Measurements from ENCODE around the gene MAN1C1.

MAN1C1 gene

GRCh38 chr1:25765136-25765922, 148.7 kb downstream of the MAN1C1 start:
- DNase-seq (ENCODE audit: low spot score) = no peak

DNA sequence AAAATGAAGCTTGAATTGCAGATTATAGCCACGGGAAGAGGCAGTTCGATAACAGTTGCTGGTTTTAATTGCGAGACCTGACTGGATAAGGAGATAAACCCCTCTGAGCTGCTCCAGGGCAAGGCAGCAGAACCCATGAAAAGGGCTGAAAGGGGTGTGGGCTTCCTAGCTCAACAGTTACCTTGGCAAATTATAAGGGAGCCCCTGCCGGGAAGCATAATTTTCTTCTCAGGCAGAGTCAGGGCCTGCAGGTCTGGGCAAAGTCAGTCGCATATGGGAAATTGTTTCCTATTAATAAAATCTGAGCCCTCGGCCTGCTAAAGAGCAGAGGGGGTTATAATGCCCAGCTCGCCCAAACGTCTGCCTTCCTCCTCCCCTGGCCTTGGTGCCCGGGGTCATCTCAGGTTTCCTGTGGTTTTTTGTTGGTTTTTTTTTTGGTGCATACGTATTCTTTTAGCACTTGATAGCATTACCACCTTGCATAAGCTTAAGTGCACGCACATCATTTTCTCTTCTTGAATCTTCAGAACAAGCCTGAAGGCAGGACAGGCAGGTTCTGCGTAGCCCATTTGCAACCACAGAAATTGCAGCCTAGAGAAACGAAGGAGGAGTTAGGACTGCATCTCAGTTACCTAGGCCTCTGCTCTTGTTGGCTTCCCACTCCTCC, 149.5 kb downstream of the MAN1C1 start:
- no peak for DNase-seq (ENCODE audit: low spot score)

DNA sequence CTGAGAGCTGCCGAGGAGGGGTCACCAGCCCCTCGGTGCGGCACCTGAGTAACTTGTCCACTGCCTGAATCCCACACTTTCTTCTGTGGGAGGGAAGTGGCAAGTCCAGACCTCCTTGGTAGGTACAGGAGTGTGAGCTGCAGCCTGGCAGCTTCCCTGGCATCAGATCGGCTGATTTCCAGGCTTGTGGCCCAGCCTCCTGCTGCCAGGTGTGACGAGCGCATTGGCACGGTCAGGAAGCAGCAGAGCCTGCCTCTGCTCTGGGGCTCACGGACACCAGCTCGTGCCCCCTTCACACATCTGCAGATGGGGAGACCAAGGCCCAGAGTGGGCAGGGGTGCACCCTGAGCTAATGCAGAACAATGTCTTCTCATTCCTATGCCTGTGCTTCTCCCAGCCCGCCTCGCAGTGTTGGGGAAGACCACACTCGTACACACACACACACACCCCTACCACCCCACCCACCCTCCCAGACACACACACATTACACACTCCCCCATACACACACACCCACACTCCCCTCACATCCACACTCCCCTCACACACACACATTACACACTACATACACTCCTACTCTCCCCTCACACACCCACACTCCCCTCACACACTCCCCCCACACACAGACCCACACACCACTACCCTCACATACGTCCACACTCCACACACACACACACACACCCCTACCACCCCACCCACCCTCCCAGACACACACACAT, 150.3 kb downstream of the MAN1C1 start:
- DNase-seq (ENCODE audit: low spot score) = no peak

DNA sequence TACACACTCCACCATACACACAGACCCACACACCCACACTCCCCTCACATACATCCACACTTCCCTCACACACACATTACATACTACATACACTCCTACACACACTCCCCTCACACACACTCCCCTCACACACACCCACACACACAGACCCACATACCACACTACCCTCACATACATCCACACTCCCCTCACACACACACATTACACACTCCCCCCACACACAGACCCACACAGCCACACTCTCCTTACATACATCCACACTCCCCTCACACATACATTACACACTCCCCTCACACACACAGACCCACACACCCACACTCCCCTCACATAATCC, 150.8 kb downstream of the MAN1C1 start:
- DNase-seq (ENCODE audit: low spot score) = no peak

- no peak for DNase-seq (ENCODE audit: low spot score)
Measured at GRCh38 chr1:25768999-25769398, 152.4 kb downstream of the MAN1C1 start.

GRCh38 chr1:25769625-25770383, 153.2 kb downstream of the MAN1C1 start:
- no peak for DNase-seq (ENCODE audit: low spot score)

- no peak for DNase-seq (ENCODE audit: low spot score)
Measured at GRCh38 chr1:25770541-25771220, 154.1 kb downstream of the MAN1C1 start.

DNA sequence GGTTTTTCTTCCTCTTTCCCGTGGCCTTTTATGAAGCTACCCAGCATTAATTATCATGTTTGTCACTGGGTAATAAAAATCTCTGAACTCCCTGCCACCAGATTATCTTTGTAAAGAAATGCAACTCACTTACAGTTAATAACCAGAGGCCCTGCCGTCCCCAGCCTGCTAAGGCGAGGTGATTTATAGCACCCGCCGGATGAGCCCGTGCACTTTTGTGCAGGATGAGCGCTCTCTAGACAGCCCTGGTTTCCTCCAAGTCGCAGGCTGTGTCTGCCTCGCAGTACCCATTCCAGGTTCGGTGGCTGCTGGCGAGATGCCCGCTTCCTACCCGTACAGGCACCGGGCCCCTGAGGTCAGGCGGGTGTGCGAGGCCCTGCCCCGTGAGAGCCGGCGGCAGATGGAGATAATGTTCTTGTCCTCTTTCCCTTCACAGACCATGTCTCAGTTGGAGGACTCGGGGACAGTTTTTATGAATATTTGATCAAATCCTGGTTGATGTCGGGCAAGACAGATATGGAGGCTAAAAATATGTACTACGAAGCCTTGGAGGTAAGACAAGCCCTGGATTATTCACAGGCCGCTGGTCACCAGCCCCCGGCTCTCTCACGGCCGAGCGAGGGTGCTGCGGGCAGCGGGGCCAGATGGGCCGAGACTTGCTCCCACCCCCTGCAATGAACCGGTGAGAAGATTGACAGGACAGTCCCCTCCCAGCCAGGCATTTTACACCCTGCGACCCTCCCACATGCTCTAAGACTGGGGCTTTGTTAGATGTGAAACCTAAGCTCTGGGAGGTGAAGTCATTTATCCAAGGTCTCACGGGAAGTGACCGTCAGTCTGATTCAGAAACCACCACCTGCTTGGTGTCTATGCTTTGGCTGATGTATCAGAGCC, 154.9 kb downstream of the MAN1C1 start:
- DNase-seq (ENCODE audit: low spot score) = peak; percentile 14

DNA sequence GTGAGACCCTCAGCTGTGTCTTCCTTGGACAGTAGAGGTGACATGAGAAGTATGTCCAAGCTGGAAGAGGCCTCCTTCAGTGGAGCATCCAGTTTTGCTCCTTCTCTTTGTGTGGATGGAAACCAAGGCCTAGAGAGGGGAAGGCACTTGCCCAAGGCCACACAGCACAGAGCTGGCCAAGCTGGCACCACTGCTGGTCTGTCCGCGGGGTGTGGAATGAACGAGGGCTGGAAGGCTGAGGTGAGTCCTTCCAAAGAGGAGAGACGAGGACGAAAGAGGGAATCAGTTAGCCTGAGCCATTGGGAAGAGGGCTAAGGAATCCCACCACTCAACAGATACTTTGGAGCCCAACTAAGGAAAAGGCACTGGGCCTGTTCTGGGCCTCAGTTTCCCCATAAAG, 155.6 kb downstream of the MAN1C1 start:
- DNase-seq (ENCODE audit: low spot score) = no peak

DNA sequence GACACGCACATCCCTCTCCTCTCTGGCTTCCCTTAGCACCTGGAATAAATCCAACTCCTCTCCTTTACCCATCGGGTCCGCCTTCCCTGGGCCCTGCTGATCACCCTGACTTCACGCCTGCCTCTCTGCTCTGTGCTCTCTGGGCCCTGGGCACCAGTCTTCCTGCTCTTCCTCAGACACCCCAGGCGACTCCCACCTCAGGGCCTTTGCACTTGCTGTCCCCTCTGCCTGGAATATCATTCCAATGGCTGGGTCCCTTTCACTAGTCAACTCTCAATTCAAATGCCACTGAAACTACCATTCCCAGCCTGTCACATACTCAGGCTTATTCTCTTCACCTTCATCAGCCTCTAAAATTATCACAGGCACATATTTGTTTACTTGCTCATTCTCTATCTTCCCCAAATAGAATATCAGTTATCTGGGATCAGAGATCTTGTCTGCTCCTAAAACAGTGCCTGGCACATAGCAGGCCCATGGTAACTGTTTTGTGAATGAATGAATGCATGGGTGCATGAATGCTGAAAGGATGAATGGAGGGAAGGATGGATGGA, 156.2 kb downstream of the MAN1C1 start:
- DNase-seq (ENCODE audit: low spot score) = no peak

DNA sequence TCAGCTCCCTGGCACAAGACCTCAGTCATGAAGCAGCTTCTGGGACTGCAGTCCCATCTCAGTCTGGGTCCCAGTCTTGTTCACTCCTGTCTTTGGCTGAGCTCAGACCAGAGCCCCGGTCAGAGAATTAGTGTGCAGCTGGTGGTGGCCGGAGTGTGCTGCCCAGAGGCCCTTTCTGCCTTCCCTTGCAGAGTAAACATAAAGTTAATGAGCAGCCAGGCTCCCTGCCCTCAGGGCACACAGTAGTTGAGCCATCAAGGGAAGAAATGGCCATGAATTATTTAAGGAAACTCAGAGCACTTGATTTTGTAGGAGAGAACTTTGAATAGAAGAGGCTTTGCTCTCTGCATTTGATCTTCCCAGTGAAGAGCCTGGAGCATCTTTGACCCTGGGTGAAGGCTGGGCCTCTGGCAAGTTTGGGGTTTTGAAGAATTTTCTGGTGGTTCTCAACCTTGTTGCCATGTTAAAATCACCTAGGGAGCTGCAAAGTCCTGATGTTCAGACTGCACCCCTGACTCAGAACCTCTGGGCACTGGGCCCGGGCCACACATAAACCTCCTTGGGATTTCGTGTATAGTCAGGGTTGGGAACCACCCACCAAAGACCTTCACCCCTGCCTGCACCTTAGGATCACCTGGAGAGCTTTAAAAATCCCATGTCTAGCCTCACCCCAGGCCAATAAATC, 157.0 kb downstream of the MAN1C1 start:
- DNase-seq (ENCODE audit: low spot score) = peak; percentile 71

DNA sequence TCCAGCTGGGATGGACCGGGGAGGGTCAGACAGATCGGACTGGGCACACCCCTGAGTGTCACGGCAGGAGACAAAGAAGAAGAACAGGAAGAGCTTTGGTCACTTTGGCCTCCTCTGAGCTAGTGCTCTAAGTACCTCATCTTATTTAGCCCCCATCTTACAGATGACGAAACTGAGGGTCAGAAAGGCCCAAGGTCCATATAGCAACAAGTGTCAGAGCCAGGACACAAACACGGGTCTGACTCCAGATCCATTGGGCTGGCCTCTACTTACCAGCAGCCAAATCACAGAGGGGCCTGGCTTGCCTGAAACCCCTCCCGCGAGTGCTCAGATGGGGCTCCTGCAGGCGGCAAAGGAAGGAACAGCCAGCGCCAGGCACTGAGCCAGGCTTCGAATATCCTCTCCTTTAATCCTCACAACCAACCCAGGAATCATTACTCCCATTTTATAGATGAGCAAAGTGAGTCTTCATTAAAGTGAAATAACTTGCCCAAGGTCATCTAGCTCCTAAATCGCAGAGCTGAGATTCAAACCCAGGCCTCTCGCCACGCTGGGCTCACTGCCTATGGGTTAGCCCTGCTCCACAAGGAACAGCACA, 157.7 kb downstream of the MAN1C1 start:
- DNase-seq (ENCODE audit: low spot score) = no peak

DNA sequence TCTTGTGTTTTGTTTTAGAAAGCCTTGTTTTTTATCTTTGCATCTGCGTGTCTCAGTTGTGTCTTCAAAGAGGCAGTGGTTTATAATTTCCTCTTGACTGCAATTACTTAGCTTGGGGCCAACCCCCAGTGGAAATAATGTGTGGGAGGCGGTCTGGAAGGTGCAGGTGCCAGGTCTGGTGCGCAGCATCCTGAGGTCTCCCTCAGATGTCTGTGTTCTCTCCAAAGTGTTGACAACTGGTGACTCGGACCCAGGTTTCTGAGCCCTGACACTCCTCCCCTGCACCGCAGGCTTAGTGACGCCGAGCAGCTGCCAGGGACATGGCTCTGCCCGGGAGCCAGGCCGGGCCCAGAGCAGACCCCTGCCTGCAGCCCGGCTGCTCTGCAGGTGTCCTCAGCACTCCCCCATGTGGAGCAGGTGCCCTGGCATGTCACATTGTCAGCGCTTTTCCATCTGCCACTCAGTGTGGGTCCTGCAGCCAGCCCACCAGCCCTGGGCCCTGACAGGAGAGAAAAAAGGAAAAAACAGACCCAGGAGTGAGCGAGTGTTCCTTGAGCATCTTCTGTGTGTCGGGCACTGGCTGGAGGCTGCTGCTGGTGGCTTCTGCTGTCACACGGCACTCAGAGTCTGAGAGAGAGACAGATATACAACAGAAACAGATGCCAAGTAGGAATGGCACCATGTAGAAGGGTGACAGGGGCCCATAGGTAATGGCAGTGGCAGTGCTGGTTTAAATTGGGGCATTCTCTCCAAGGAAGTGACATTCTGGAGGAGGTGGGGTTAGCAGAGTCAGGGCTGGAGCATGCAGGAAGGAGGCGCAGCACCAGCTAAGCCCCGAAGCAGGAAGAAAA, 158.6 kb downstream of the MAN1C1 start:
- no peak for DNase-seq (ENCODE audit: low spot score)

- DNase-seq (ENCODE audit: low spot score) = no peak
Measured at GRCh38 chr1:25779388-25779787, 162.8 kb downstream of the MAN1C1 start.

- no peak for DNase-seq (ENCODE audit: low spot score)
Measured at GRCh38 chr1:25779894-25780293, 163.3 kb downstream of the MAN1C1 start.

GRCh38 chr1:25780318-25781129, 163.9 kb downstream of the MAN1C1 start:
- no peak for DNase-seq (ENCODE audit: low spot score)

DNA sequence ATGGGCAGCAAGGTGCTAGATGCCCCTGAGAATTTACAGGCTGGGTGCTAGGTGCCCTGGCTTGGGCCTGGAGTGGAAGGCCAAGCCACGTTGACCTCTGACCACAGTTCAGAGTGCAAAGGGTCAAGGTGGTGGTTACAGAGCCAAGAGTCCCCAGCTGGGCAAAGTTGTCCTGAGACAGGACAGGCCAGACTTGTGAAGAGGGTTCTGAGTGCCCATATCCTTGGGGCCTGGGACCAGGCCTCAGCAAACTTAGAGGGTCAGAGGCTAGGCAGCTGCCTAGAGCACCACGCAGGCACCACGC, 164.5 kb downstream of the MAN1C1 start:
- no peak for DNase-seq (ENCODE audit: low spot score)

Data from LoVo (cell line).